ENCODE measurements around the gene INSYN1. TPM values are rescaled to one million over a fixed set of nuclear protein-coding genes. Genes with fewer than 3 reads are reported as not detected.

Gene INSYN1
- total and polyA plus RNA-seq, 2 donors (not counting 3 experiments of a cell fraction or from before 2014, with no cell fraction given) = 0.18 to 0.58 TPM

- TF ChIP-seq POLR2A (IDR thresholded peaks at IDR 0.05; ENCODE audit: low read depth, low read length) = no peak
- no peak for TF ChIP-seq POLR2AphosphoS5 (IDR thresholded peaks at IDR 0.05; ENCODE audit: insufficient read depth, low read depth, low read length)
- no peak for TF ChIP-seq FOS (IDR thresholded peaks at IDR 0.05; ENCODE audit: borderline replicate concordance, insufficient read depth, low read length)
- TF ChIP-seq CTCF (IDR thresholded peaks at IDR 0.05; ENCODE audit: extremely low read depth in 1 of 2, insufficient read depth in 1 of 2, low read depth in 1 of 2, low read length in 2 of 2) = no peak
- no peak for TF ChIP-seq JUN (IDR thresholded peaks at IDR 0.05; ENCODE audit: borderline replicate concordance, insufficient read depth, insufficient read length, low read depth)
- TF ChIP-seq EZH2 (IDR thresholded peaks at IDR 0.05; ENCODE audit: borderline replicate concordance, low read depth, low read length, severe bottlenecking) = no peak
- TF ChIP-seq MYC (IDR thresholded peaks at IDR 0.05; ENCODE audit: low read depth, low read length) = no peak
- TF ChIP-seq MAX (IDR thresholded peaks at IDR 0.05; ENCODE audit: insufficient read depth, insufficient read length) = no peak
- no peak for TF ChIP-seq GATA2 (IDR thresholded peaks at IDR 0.05; ENCODE audit: insufficient read depth, insufficient read length, low read depth, low read length)
- Histone ChIP-seq H3K9me1 (replicated peaks; ENCODE audit: control insufficient read depth, extremely low read depth, insufficient read depth, low read length) (no peaks in the 10 kb centered on the region), H3K4me1 (ENCODE audit: control insufficient read depth, extremely low read depth, insufficient read depth, low read length) (no peaks in the 10 kb centered on the region), H3K27ac (ENCODE audit: insufficient read depth, low read depth, low read length) (no peak overlapping the region), H2AFZ (ENCODE audit: low read depth, low read length) (no peak overlapping the region), H3K27me3 (ENCODE audit: control insufficient read depth in 2 of 2, insufficient read depth in 2 of 2, low read length in 2 of 2) (peaks cover 21 to 29% of the 10 kb centered on the region in 2 experiments), H3K4me2 (ENCODE audit: insufficient read depth, low read length) (no peak overlapping the region), H3K79me2 (ENCODE audit: control insufficient read depth, insufficient read depth, low read length) (no peaks in the 10 kb centered on the region), H3K9me3 (replicated peaks; ENCODE audit: control insufficient read depth, insufficient read depth, low read length) (no peaks in the 10 kb centered on the region), H3K36me3 (ENCODE audit: control insufficient read depth in 2 of 2, extremely low read depth in 1 of 2, insufficient read depth in 2 of 2, low read length in 2 of 2) (no peaks in the 10 kb centered on the region), H3K4me3 (replicated peaks in 1 of 3; ENCODE audit: insufficient read depth in 1 of 3, low read depth in 1 of 3, low read length in 3 of 3) (no peak overlapping the region), H3K9ac (replicated peaks; ENCODE audit: extremely low read depth, insufficient read depth, low read length) (no peak overlapping the region), H4K20me1 (replicated peaks; ENCODE audit: control insufficient read depth, extremely low read depth, insufficient read depth, low read length) (no peaks in the 10 kb centered on the region)
- ChIA-PET POLR2A (no interaction called here), CTCF (no interaction called here)
- intact Hi-C loops (cut with micrococcal nuclease) (no loop called here), dilution Hi-C loops (cut with MboI; ENCODE audit: extremely low pct_ligation_motif_present, low sequenced_read_pairs) (no loop called here)
- no TSS peak for BruUV-seq (replicated peaks)
- FAIRE-seq = no peak
- no peak for DNase-seq (ENCODE audit: low read depth, low spot score)
Observed at GRCh38 chr15:73748730-73749129, 4.4 kb downstream of the INSYN1 start.

Measured in endothelial cell of umbilical vein (primary cell).